SK-N-MC (cell line): ENCODE data around the gene HDGF.

ENCODE experiments used
- EZH2 ChIP-seq: fragments of 200-600 bp; sonication (generic); IDR thresholded peaks from one replicate; pipeline ENCODE4 v1.6.1; 2017; ENCODE audit warnings: antibody characterized with exemption
- POLR2AphosphoS5 ChIP-seq: IDR thresholded peaks from 2 replicates; pipeline ENCODE4 v1.6.1; 2012; ENCODE audit warnings: mild to moderate bottlenecking, low read depth, low read length, borderline replicate concordance

GRCh38 chr1:156698995-156699394, 52.5 kb downstream of the HDGF start:
- no peak for TF ChIP-seq EZH2
- TF ChIP-seq POLR2AphosphoS5, result no peak
